IMR-90 (cell line): ENCODE data around the gene NAV2. TPM values are rescaled to one million over a fixed set of nuclear protein-coding genes. Genes with fewer than 3 reads are reported as not detected.
A peak's percentile ranks its signal among the peaks of the same experiment; 100 is the strongest.

Experiments used
- ATAC-seq: fragments of 200-7000 bp; cut with Tn5 transposase; 2 replicates; pipeline ENCODE4 v1.9.1; 2020; ENCODE audit warnings: low read depth, mild to moderate bottlenecking, moderate library complexity
- BruUV-seq: library from RNA; stranded (reverse); fragments of 400-500 nt; replicated peaks from 2 replicates; lab custom pipeline; 2021; lab: Mats Ljungman, UMichigan
- CTCF ChIA-PET: fragments of 300-600 bp; formaldehyde crosslinking; extraction: SDS; loops from one replicate; lab custom pipeline; 2021; ENCODE audit warnings: antibody characterized with exemption; lab: Yijun Ruan, JAX
- POLR2A ChIA-PET: fragments of 300-600 bp; sonication (Branson Sonifier 250); formaldehyde crosslinking; loops from one replicate; lab custom pipeline; 2022; ENCODE audit warnings: antibody characterized with exemption; ENCODE audit not compliant: unreplicated experiment; lab: Charles Lee
- DNase-seq: peaks from one replicate; pipeline ENCODE4 v3.0.0; 2013
- H2AFZ ChIP-seq: replicated peaks from 2 replicates; pipeline ENCODE3; 2013; ENCODE audit warnings: low read length, mild to moderate bottlenecking; ENCODE audit not compliant: poor library complexity
- H2AK5ac ChIP-seq: 2 replicates; pipeline ENCODE4 v1.6.1; 2013; ENCODE audit warnings: low read depth, low read length, inconsistent platforms
- H2AK9ac ChIP-seq: replicated peaks from 2 replicates; pipeline ENCODE3; 2013; ENCODE audit warnings: mild to moderate bottlenecking, low read depth, low read length, moderate library complexity; ENCODE audit not compliant: poor library complexity
- H2BK120ac ChIP-seq: 2 replicates; pipeline ENCODE4 v1.6.1; 2013; ENCODE audit warnings: low read depth, low read length, inconsistent platforms
- H2BK15ac ChIP-seq: 3 replicates; pipeline ENCODE4 v1.6.1; 2013; ENCODE audit warnings: low read depth, low read length, inconsistent platforms
- H2BK20ac ChIP-seq: 2 replicates; pipeline ENCODE4 v1.6.1; 2013; ENCODE audit warnings: low read depth, mild to moderate bottlenecking, inconsistent platforms, low read length, moderate library complexity
- H2BK5ac ChIP-seq: 2 replicates; pipeline ENCODE4 v1.6.1; 2013; ENCODE audit warnings: mild to moderate bottlenecking, low read depth, low read length, inconsistent platforms; ENCODE audit not compliant: poor library complexity, severe bottlenecking
- H3K14ac ChIP-seq: replicated peaks from 2 replicates; pipeline ENCODE4 v1.6.1; 2013; ENCODE audit warnings: low read depth, low read length, inconsistent platforms
- H3K18ac ChIP-seq: 2 replicates; pipeline ENCODE4 v1.6.1; 2013; ENCODE audit warnings: low read depth, low read length, control low read depth
- H3K23ac ChIP-seq: 2 replicates; pipeline ENCODE4 v1.6.1; 2013; ENCODE audit warnings: low read depth, low read length, inconsistent platforms
- H3K27ac ChIP-seq: 2 replicates; pipeline ENCODE4 v1.5.1; 2013; ENCODE audit warnings: mild to moderate bottlenecking, control low read depth, low read length; ENCODE audit not compliant: insufficient read depth
- H3K27me3 ChIP-seq: 2 replicates; pipeline ENCODE4 v1.6.1; 2013; ENCODE audit warnings: low read length; ENCODE audit not compliant: control insufficient read depth, insufficient read depth
- H3K36me3 ChIP-seq: 2 replicates; pipeline ENCODE4 v1.6.1; 2013; ENCODE audit warnings: low read length, mixed read lengths; ENCODE audit not compliant: control insufficient read depth, insufficient read depth
- H3K4ac ChIP-seq: 2 replicates; pipeline ENCODE4 v1.6.1; 2013; ENCODE audit warnings: low read depth, low read length, inconsistent platforms
- H3K4me1 ChIP-seq: 2 replicates; pipeline ENCODE4 v1.6.1; 2013; ENCODE audit warnings: low read length, mixed read lengths; ENCODE audit not compliant: control insufficient read depth, insufficient read depth
- H3K4me2 ChIP-seq: 2 replicates; pipeline ENCODE4 v1.6.1; 2013; ENCODE audit warnings: low read depth, mild to moderate bottlenecking, control low read depth, low read length, moderate library complexity
- H3K4me3 ChIP-seq: 2 replicates; pipeline ENCODE4 v1.5.1; 2013; ENCODE audit warnings: low read depth, mild to moderate bottlenecking, control low read depth, low read length, moderate library complexity; ENCODE audit not compliant: insufficient read depth
- H3K56ac ChIP-seq: 2 replicates; pipeline ENCODE4 v1.6.1; 2013; ENCODE audit warnings: low read length, inconsistent platforms; ENCODE audit not compliant: insufficient read depth; ENCODE audit errors: extremely low read depth
- H3K79me1 ChIP-seq, 2 experiments: 2 replicates each; pipeline ENCODE4 v1.6.1; 2013; ENCODE audit warnings: low read length in 2 of 2, inconsistent platforms in 1 of 2, low read depth in 1 of 2
- H3K9ac ChIP-seq: 2 replicates; pipeline ENCODE4 v1.6.1; 2013; ENCODE audit warnings: low read depth, low read length, control low read depth
- H3K9me1 ChIP-seq: 2 replicates; pipeline ENCODE4 v1.6.1; 2013; ENCODE audit warnings: low read length, inconsistent platforms; ENCODE audit not compliant: insufficient read depth
- H3K9me3 ChIP-seq: 2 replicates; pipeline ENCODE4 v1.6.1; 2013; ENCODE audit warnings: low read length; ENCODE audit not compliant: control insufficient read depth, insufficient read depth
- H4K20me1 ChIP-seq: 2 replicates; pipeline ENCODE4 v1.6.1; 2013; ENCODE audit warnings: low read length, inconsistent platforms; ENCODE audit not compliant: insufficient read depth
- H4K5ac ChIP-seq: 2 replicates; pipeline ENCODE4 v1.6.1; 2013; ENCODE audit warnings: mild to moderate bottlenecking, low read depth, low read length, control low read depth
- H4K8ac ChIP-seq, 2 experiments: 2 replicates each; pipeline ENCODE4 v1.6.1; 2013; ENCODE audit warnings: low read depth in 2 of 2, low read length in 2 of 2, control low read depth in 1 of 2, inconsistent platforms in 1 of 2
- H4K91ac ChIP-seq: 2 replicates; pipeline ENCODE4 v1.6.1; 2013; ENCODE audit warnings: low read depth, low read length, inconsistent platforms; ENCODE audit not compliant: insufficient read depth
- BHLHE40 ChIP-seq: fragments of 150-350 bp; IDR thresholded peaks from 2 replicates; pipeline ENCODE4 v1.6.1; 2016; ENCODE audit warnings: mild to moderate bottlenecking, low read depth, low read length
- CEBPB ChIP-seq: IDR thresholded peaks from 2 replicates; pipeline ENCODE4 v1.6.1; 2012; ENCODE audit warnings: low read depth, low read length, improper control_type of control experiment
- CHD1 ChIP-seq: IDR thresholded peaks from 2 replicates; pipeline ENCODE4 v1.6.1; 2012; ENCODE audit warnings: low read depth, low read length, improper control_type of control experiment
- CTCF ChIP-seq: conservative IDR thresholded peaks from 2 replicates; pipeline ENCODE4 v1.5.1; 2012; ENCODE audit warnings: mild to moderate bottlenecking, low read depth, low read length, improper control_type of control experiment
- FOS ChIP-seq: fragments of 150-350 bp; IDR thresholded peaks from 2 replicates; pipeline ENCODE4 v1.6.1; 2016; ENCODE audit warnings: low read depth, low read length
- MAFK ChIP-seq: IDR thresholded peaks from 2 replicates; pipeline ENCODE4 v1.6.1; 2012; ENCODE audit warnings: low read depth, low read length, improper control_type of control experiment
- MAZ ChIP-seq: IDR thresholded peaks from 2 replicates; pipeline ENCODE4 v1.6.1; 2012; ENCODE audit warnings: low read depth, mild to moderate bottlenecking, low read length, improper control_type of control experiment, moderate library complexity, borderline replicate concordance
- MXI1 ChIP-seq: IDR thresholded peaks from 2 replicates; pipeline ENCODE4 v1.6.1; 2012; ENCODE audit warnings: low read depth, mild to moderate bottlenecking, low read length, moderate library complexity, borderline replicate concordance
- POLR2A ChIP-seq: IDR thresholded peaks from 2 replicates; pipeline ENCODE4 v1.6.1; 2012; ENCODE audit warnings: mild to moderate bottlenecking, low read depth, low read length
- RAD21 ChIP-seq: IDR thresholded peaks from 2 replicates; pipeline ENCODE4 v1.6.1; 2012; ENCODE audit warnings: low read length, improper control_type of control experiment
- RCOR1 ChIP-seq: IDR thresholded peaks from 2 replicates; pipeline ENCODE4 v1.6.1; 2012; ENCODE audit warnings: mild to moderate bottlenecking, low read length, improper control_type of control experiment; ENCODE audit not compliant: insufficient replicate concordance
- RFX5 ChIP-seq: IDR thresholded peaks from 2 replicates; pipeline ENCODE4 v1.8.0; 2012; ENCODE audit warnings: low read depth, mild to moderate bottlenecking, low read length, moderate library complexity
- USF2 ChIP-seq: fragments of 150-350 bp; IDR thresholded peaks from 2 replicates; pipeline ENCODE4 v1.6.1; 2017; ENCODE audit warnings: mild to moderate bottlenecking, antibody characterized with exemption, low read length, low read depth
- WGBS, 2 experiments: methylation state at CpG; one replicate each; pipeline versions ENCODE4 v1.1.5 to v1.1.7; 2013; ENCODE audit warnings: missing lambda C conversion rate in 2 of 2; ENCODE audit not compliant: insufficient read length in 1 of 2; ENCODE audit errors: extremely low coverage in 2 of 2; 5-methylcytosine and 5-hydroxymethylcytosine counted together
- dilution Hi-C: fragments of 300-500 bp; cut with HindIII; formaldehyde crosslinking; loops from one replicate; pipeline ENCODE4 v1.14.3; 2018; ENCODE audit warnings: low sequenced_read_pairs; ENCODE audit not compliant: unreplicated experiment
- in situ Hi-C: fragments of 300-500 bp; cut with MboI; formaldehyde crosslinking; loops from 3 replicates; pipeline ENCODE4 v1.14.3; 2019; ENCODE audit warnings: low sequenced_read_pairs, inconsistent platforms, mixed read lengths
- intact Hi-C: fragments of 100-400 bp; cut with micrococcal nuclease; formaldehyde crosslinking; loops from 2 replicates; pipeline ENCODE4 v1.10.0; 2022
- polyA plus RNA-seq, 3 experiments: library from polyadenylated mRNA; depleted of rRNA; stranded (reverse); fragments of >200 nt; gene quantifications; 2 replicates each; pipeline ENCODE4 v1.2.3, GENCODE V29; 2012; ENCODE audit warnings: low replicate concordance in 1 of 3
- total RNA-seq: library from RNA; depleted of rRNA; stranded (reverse); fragments of >200 nt; gene quantifications from 2 replicates; pipeline ENCODE4 v1.2.3, GENCODE V29; 2012

NAV2 gene
- total and polyA plus RNA-seq, 2 of the 4 experiments (the other 2 are of a cell fraction), result 4.5 to 12.6 TPM

GRCh38 chr11:20112291-20113148 is 399.9 kb downstream of the NAV2 start:
- WGBS, 2 experiments, result 54% methylated on average over 9 of the region's 15 CpGs; no CpG with 5 or more reads in 1 of the 2 experiments
- no TSS peak for BruUV-seq
- Histone ChIP-seq H2AK9ac (peak overlapping the region; percentile 74), H3K56ac (no peak overlapping the region), H3K79me1 (peaks cover 3 to 9% of the 10 kb centered on the region in 2 experiments; a peak in 3 of 4 replicates), H4K91ac (peak overlapping the region; percentile 76), H3K27me3 (no peaks in the 10 kb centered on the region), H2AK5ac (peak overlapping the region; percentile 83; the same call in 1 of the 2 replicates), H3K9me3 (no peaks in the 10 kb centered on the region), H3K18ac (peak overlapping the region; percentile 47), H4K8ac (peak overlapping the region; percentile 30 to 94), H3K4me2 (peak overlapping the region; percentile 70), H3K9ac (no peak overlapping the region), H2BK20ac (peak overlapping the region; percentile 96), H2AFZ (peak overlapping the region; percentile 93), H2BK15ac (peak overlapping the region; percentile 60; the same call in 2 of the 3 replicates), H3K23ac (peak overlapping the region; percentile 96; the same call in 1 of the 2 replicates), H3K9me1 (peaks cover 37% of the 10 kb centered on the region), H4K20me1 (peaks cover 15% of the 10 kb centered on the region), H2BK5ac (peak overlapping the region; percentile 81), H3K4me3 (peak overlapping the region; percentile 10; the same call in 1 of the 2 replicates), H4K5ac (peak overlapping the region; percentile 41), H2BK120ac (peak overlapping the region; percentile 98), H3K14ac (peak overlapping the region; percentile 63; the same call in 1 of the 2 replicates), H3K36me3 (peaks cover 10% of the 10 kb centered on the region), H3K27ac (peak overlapping the region; percentile 72), H3K4me1 (peaks cover 19% of the 10 kb centered on the region), H3K4ac (peak overlapping the region; percentile 92)
- dilution Hi-C loops, result no loop called here
- CTCF ChIA-PET, result interaction anchor here (1.2 to 2.0 kb wide), 3 partner anchors 15 to 162 kb away, joined by 4 to 9 read pairs (median 4); no protein-coding TSS in a partner anchor
- ATAC-seq (peak; percentile 94), DNase-seq (peak; percentile 97)
- no peak for TF ChIP-seq RAD21
- TF ChIP-seq CTCF, result no peak
- TF ChIP-seq BHLHE40, result peak; percentile 86
- TF ChIP-seq CHD1, result no peak
- TF ChIP-seq MXI1, result no peak
- TF ChIP-seq USF2, result peak; percentile 95
- TF ChIP-seq MAZ, result peak; percentile 66; the same call in 1 of the 2 replicates
- 0 out of 2 replicates have a peak, but pooled peaks have one; percentile 11 for TF ChIP-seq CEBPB
- TF ChIP-seq POLR2A, result 0 out of 2 replicates have a peak, but pooled peaks have one; percentile 42
- TF ChIP-seq MAFK, result no peak
- TF ChIP-seq FOS, result peak; percentile 86
- no peak for TF ChIP-seq RCOR1
- TF ChIP-seq RFX5, result no peak
- POLR2A ChIA-PET, result interaction anchor here (0.6 kb wide), 1 partner anchor 312 kb away, joined by 3 read pairs; no protein-coding TSS in a partner anchor
- intact Hi-C loops, result no loop called here
- in situ Hi-C loops, result no loop called here
